ENCODE results near the gene DAPL1.

DNA sequence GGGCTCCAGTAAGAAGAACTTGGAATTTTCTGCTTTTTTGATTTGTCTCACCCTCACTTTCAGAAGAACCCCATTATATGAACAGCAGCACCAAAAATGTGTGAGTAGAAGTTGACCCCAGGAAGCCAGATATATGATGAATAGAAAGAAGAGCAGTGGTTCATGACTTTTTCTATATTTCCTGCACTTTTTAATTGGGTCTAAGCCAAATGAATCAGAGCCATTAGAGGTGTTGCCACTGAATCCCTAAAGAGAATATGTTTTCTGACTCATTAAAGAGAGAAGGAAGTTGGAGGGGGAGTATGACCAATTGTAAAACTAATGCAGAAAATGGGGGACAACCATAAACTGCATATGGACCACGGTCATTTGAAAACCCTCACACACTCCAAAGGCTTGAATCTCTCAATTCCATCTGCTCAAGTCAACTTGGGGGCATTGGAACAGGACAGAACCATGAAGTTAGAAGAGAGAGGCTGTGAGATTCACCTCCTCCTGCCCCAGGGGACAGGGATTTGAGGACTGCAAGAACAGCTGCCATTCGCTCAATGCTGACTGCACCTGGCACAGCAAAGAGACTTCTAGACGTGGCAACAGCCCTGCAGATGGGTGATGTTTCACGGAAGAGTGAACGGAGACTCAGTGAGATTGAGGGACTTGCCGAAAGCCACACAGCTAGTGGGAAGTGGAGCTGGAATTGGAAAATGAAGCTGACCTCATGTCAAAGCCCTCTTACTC, 3.0 kb downstream of the DAPL1 start:
- TF ChIP-seq EZH2 (IDR thresholded peaks at IDR 0.05; ENCODE audit: borderline replicate concordance, low read length) = no peak
- TF ChIP-seq, protein P1, sequence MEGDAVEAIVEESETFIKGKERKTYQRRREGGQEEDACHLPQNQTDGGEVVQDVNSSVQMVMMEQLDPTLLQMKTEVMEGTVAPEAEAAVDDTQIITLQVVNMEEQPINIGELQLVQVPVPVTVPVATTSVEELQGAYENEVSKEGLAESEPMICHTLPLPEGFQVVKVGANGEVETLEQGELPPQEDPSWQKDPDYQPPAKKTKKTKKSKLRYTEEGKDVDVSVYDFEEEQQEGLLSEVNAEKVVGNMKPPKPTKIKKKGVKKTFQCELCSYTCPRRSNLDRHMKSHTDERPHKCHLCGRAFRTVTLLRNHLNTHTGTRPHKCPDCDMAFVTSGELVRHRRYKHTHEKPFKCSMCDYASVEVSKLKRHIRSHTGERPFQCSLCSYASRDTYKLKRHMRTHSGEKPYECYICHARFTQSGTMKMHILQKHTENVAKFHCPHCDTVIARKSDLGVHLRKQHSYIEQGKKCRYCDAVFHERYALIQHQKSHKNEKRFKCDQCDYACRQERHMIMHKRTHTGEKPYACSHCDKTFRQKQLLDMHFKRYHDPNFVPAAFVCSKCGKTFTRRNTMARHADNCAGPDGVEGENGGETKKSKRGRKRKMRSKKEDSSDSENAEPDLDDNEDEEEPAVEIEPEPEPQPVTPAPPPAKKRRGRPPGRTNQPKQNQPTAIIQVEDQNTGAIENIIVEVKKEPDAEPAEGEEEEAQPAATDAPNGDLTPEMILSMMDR (conservative IDR thresholded peaks at IDR 0.05 in 1 of 2, IDR thresholded peaks at IDR 0.05 in 1 of 2; ENCODE audit: extremely low read depth in 1 of 2, insufficient read depth in 1 of 2, low read depth in 1 of 2, low read length in 2 of 2) = no peak

All from mammary epithelial cell (primary cell).